Keratinocyte (primary cell): Measurements from ENCODE around the gene IGFLR1. TPM values are rescaled to one million over a fixed set of nuclear protein-coding genes. Genes with fewer than 3 reads are reported as not detected.

Experiments used
- DNase-seq: peaks from one replicate; pipeline ENCODE4 v3.0.0-alpha.2; 2011; ENCODE audit warnings: low read depth, missing footprints, low spot score
- FAIRE-seq: peaks from 2 replicates; lab custom pipeline; 2011; peaks lifted over from hg19 to GRCh38; lab: Jason Lieb, UNC
- H2AFZ ChIP-seq: 2 replicates; pipeline ENCODE4 v1.6.0; 2012; ENCODE audit warnings: low read length, control low read depth, inconsistent platforms; ENCODE audit not compliant: control insufficient read depth
- H3K27ac ChIP-seq: 2 replicates; pipeline ENCODE4 v1.5.1; 2011; ENCODE audit warnings: low read length; ENCODE audit not compliant: control insufficient read depth, insufficient read depth
- H3K27me3 ChIP-seq: 3 replicates; pipeline ENCODE4 v1.6.0; 2011; ENCODE audit warnings: low read length; ENCODE audit not compliant: control insufficient read depth, insufficient read depth; ENCODE audit errors: extremely low read depth
- H3K36me3 ChIP-seq, 2 experiments: 2 replicates in 1 of 2; 3 replicates in 1 of 2; pipeline ENCODE4 v1.5.1; 2011; ENCODE audit warnings: low read length in 2 of 2, mild to moderate bottlenecking in 1 of 2; ENCODE audit not compliant: control insufficient read depth in 2 of 2, insufficient read depth in 2 of 2; ENCODE audit errors: extremely low read depth in 1 of 2
- H3K4me1 ChIP-seq: 3 replicates; pipeline ENCODE4 v1.5.1; 2011; ENCODE audit warnings: low read length; ENCODE audit not compliant: control insufficient read depth, insufficient read depth; ENCODE audit errors: extremely low read depth
- H3K4me2 ChIP-seq: 3 replicates; pipeline ENCODE4 v1.6.0; 2011; ENCODE audit warnings: low read depth, low read length; ENCODE audit not compliant: control insufficient read depth, insufficient read depth; ENCODE audit errors: extremely low read depth
- H3K4me3 ChIP-seq, 3 experiments: fragments of 200-600 bp in 1 of 3; sonication (generic) in 1 of 3; 2 replicates in 2 of 3; 3 replicates in 1 of 3; pipeline ENCODE4 v1.5.1; 2011 to 2016; ENCODE audit warnings: low read length in 3 of 3, mild to moderate bottlenecking in 3 of 3, control low read depth in 2 of 3, inconsistent platforms in 1 of 3, low read depth in 1 of 3, mixed read lengths in 1 of 3, mixed run types in 1 of 3, moderate library complexity in 1 of 3; ENCODE audit not compliant: control insufficient read depth in 2 of 3, insufficient read depth in 2 of 3; ENCODE audit errors: extremely low read depth in 1 of 3
- H3K79me2 ChIP-seq: 2 replicates; pipeline ENCODE4 v1.6.0; 2012; ENCODE audit warnings: low read length; ENCODE audit not compliant: control insufficient read depth, insufficient read depth
- H3K9ac ChIP-seq: 3 replicates; pipeline ENCODE4 v1.6.0; 2011; ENCODE audit warnings: low read length; ENCODE audit not compliant: control insufficient read depth, insufficient read depth; ENCODE audit errors: extremely low read depth
- H3K9me1 ChIP-seq: 3 replicates; pipeline ENCODE4 v1.6.0; 2011; ENCODE audit warnings: low read length; ENCODE audit not compliant: control insufficient read depth, insufficient read depth; ENCODE audit errors: extremely low read depth
- H3K9me3 ChIP-seq: 2 replicates; pipeline ENCODE4 v1.5.1; 2012; ENCODE audit warnings: low read depth, low read length; ENCODE audit not compliant: control insufficient read depth
- H4K20me1 ChIP-seq: 3 replicates; pipeline ENCODE4 v1.6.0; 2011; ENCODE audit warnings: low read length; ENCODE audit not compliant: control insufficient read depth, insufficient read depth; ENCODE audit errors: extremely low read depth
- EZH2 ChIP-seq: IDR thresholded peaks from one replicate; pipeline ENCODE4 v1.6.1; 2012; ENCODE audit warnings: inconsistent platforms, mild to moderate bottlenecking, low read length, moderate library complexity
- dilution Hi-C: fragments of 300-500 bp; cut with MboI; formaldehyde crosslinking; loops from one replicate; pipeline ENCODE4 v1.7.0; 2020; ENCODE audit warnings: low sequenced_read_pairs; ENCODE audit not compliant: extremely low pct_ligation_motif_present
- polyA plus RNA-seq, 5 experiments: library from polyadenylated mRNA; depleted of rRNA in 3 of 5; stranded (reverse) in 3 of 5; stranded (forward) in 1 of 5; unstranded in 1 of 5; fragments of >200 nt; gene quantifications; 1 replicate in 1 of 5; 2 replicates in 3 of 5; 3 replicates in 1 of 5; pipeline versions ENCODE4 v1.2.1 to v1.2.3, GENCODE V29; 2011 to 2012; ENCODE audit warnings: missing spikeins in 2 of 5, low read depth in 1 of 5, low replicate concordance in 1 of 5
- TF ChIP-seq, protein P1 (sequence below), 3 experiments: IDR thresholded peaks in 1 of 3; conservative IDR thresholded peaks in 1 of 3; optimal IDR thresholded peaks in 1 of 3; 2 replicates in 2 of 3; 3 replicates in 1 of 3; pipeline versions ENCODE3 to v1.5.1; 2011; ENCODE audit warnings: low read length in 3 of 3, mild to moderate bottlenecking in 3 of 3, moderate library complexity in 2 of 3, control low read depth in 1 of 3, inconsistent platforms in 1 of 3; ENCODE audit not compliant: insufficient read depth in 2 of 3; ENCODE audit errors: extremely low read depth in 1 of 3

Gene IGFLR1
- polyA plus RNA-seq, 1 donor (not counting 4 experiments of a cell fraction or from before 2014, with no cell fraction given), result 0.34 TPM

DNA sequence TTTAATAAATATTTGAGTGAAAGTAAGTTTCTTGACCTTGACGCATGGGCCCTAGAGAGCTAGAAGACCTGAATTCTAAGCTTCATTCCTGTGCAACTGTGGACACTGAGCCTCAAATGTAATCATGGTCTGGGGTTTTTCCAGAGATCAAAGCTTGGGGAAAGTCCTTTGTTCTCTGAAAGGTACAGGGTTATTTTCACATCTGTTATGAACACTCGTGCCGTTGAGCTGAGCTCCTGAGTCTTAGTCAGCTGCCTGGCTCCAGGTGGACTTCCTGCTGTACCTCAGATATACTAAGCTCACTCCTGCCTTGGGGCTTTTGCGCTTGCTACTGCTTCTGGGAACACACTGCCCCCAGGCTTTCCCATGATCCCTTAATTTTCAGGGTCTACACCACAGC, 45.4 kb downstream of the IGFLR1 start:
- no peak overlapping the region for H3K4me2 ChIP-seq
- H2AFZ ChIP-seq, result no peak overlapping the region
- no peaks in the 10 kb centered on the region for H3K4me1 ChIP-seq
- H3K9me3 ChIP-seq, result no peaks in the 10 kb centered on the region
- dilution Hi-C loops, result no loop called here
- H3K36me3 ChIP-seq, result no peaks in the 10 kb centered on the region
- FAIRE-seq (no peak), DNase-seq (no peak)
- H4K20me1 ChIP-seq, result no peaks in the 10 kb centered on the region
- H3K27ac ChIP-seq, result no peak overlapping the region
- no peak overlapping the region for H3K9ac ChIP-seq
- H3K27me3 ChIP-seq, result no peaks in the 10 kb centered on the region
- H3K4me3 ChIP-seq, result no peak overlapping the region
- H3K79me2 ChIP-seq, result no peaks in the 10 kb centered on the region
- no peak for TF ChIP-seq EZH2
- TF ChIP-seq, protein P1, sequence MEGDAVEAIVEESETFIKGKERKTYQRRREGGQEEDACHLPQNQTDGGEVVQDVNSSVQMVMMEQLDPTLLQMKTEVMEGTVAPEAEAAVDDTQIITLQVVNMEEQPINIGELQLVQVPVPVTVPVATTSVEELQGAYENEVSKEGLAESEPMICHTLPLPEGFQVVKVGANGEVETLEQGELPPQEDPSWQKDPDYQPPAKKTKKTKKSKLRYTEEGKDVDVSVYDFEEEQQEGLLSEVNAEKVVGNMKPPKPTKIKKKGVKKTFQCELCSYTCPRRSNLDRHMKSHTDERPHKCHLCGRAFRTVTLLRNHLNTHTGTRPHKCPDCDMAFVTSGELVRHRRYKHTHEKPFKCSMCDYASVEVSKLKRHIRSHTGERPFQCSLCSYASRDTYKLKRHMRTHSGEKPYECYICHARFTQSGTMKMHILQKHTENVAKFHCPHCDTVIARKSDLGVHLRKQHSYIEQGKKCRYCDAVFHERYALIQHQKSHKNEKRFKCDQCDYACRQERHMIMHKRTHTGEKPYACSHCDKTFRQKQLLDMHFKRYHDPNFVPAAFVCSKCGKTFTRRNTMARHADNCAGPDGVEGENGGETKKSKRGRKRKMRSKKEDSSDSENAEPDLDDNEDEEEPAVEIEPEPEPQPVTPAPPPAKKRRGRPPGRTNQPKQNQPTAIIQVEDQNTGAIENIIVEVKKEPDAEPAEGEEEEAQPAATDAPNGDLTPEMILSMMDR (optimal IDR thresholded peaks at IDR 0.05 in 1 of 3, IDR thresholded peaks at IDR 0.05 in 1 of 3, conservative IDR thresholded peaks at IDR 0.05 in 1 of 3; ENCODE audit: extremely low read depth in 1 of 3, insufficient read depth in 2 of 3, low read length in 3 of 3), result no peak
- no peaks in the 10 kb centered on the region for H3K9me1 ChIP-seq

DNA sequence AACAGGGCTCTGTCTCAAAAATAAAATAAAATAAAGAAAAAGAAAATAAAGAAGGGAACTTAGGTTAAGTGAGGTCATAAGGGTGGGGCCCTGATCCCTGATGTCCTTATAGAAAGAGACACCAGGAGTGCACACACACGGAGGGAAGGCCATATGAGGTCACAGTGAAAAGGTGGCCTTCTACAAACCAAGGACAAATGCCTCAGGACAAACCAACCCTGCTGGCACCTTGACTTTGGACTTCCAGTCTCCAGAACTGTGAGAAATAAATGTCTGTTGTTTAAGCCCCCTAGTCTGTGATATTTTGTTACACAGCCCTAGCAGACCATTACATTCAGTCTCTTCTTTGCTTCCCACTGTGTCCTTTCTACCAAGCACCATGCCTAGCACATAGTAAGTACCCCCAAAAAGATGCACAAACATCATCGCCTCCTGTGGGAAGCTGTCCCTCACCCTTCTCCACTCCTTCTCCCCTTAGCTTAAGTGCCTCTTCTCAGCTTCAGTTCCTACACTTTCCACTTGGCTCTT, 46.3 kb downstream of the IGFLR1 start:
- Histone ChIP-seq H3K9me1 (no peaks in the 10 kb centered on the region), H2AFZ (no peak overlapping the region)

More for the DNA sequence above, 46.3 kb downstream of the IGFLR1 start:
- H3K4me3 ChIP-seq, result no peak overlapping the region
- no peaks in the 10 kb centered on the region for H3K4me1 ChIP-seq
- H3K9ac ChIP-seq, result no peak overlapping the region
- no peak overlapping the region for H3K27ac ChIP-seq
- no peaks in the 10 kb centered on the region for H3K9me3 ChIP-seq
- no peak overlapping the region for H3K4me2 ChIP-seq
- H3K79me2 ChIP-seq, result no peaks in the 10 kb centered on the region
- TF ChIP-seq EZH2, result no peak
- TF ChIP-seq, protein P1 (optimal IDR thresholded peaks at IDR 0.05 in 1 of 3, IDR thresholded peaks at IDR 0.05 in 1 of 3, conservative IDR thresholded peaks at IDR 0.05 in 1 of 3; ENCODE audit: extremely low read depth in 1 of 3, insufficient read depth in 2 of 3, low read length in 3 of 3), result no peak
- dilution Hi-C loops, result no loop called here
- no peaks in the 10 kb centered on the region for H3K36me3 ChIP-seq
- FAIRE-seq (no peak), DNase-seq (no peak)
- H3K27me3 ChIP-seq, result no peaks in the 10 kb centered on the region
- no peaks in the 10 kb centered on the region for H4K20me1 ChIP-seq
